H9 (cell line): ENCODE results near the gene HNF1A. TPM values are rescaled to one million over a fixed set of nuclear protein-coding genes. Genes with fewer than 3 reads are reported as not detected.

Experiments
- DNase-seq: peaks from one replicate; pipeline ENCODE4 v3.0.0-alpha.2; 2017
- H2AFZ ChIP-seq: one replicate; pipeline ENCODE4 v1.6.1; 2013; ENCODE audit warnings: mild to moderate bottlenecking, low read length, control low read depth, moderate library complexity
- H2AK5ac ChIP-seq: 2 replicates; pipeline ENCODE4 v1.6.1; 2013; ENCODE audit warnings: low read length, control low read depth, mixed read lengths; ENCODE audit not compliant: insufficient read length
- H2BK120ac ChIP-seq: one replicate; pipeline ENCODE4 v1.6.1; 2013; ENCODE audit warnings: low read depth, mild to moderate bottlenecking, low read length, control low read depth, inconsistent platforms; ENCODE audit not compliant: poor library complexity, severe bottlenecking
- H2BK12ac ChIP-seq: 2 replicates; pipeline ENCODE4 v1.6.1; 2013; ENCODE audit warnings: low read length, control low read depth, mixed read lengths, low read depth; ENCODE audit not compliant: insufficient read length
- H2BK15ac ChIP-seq: 2 replicates; pipeline ENCODE4 v1.6.1; 2013; ENCODE audit warnings: low read depth, low read length, control low read depth
- H2BK20ac ChIP-seq: one replicate; pipeline ENCODE4 v1.6.1; 2013; ENCODE audit warnings: low read depth, mild to moderate bottlenecking, low read length, control low read depth, inconsistent platforms; ENCODE audit not compliant: poor library complexity, severe bottlenecking
- H2BK5ac ChIP-seq: 2 replicates; pipeline ENCODE4 v1.6.1; 2013; ENCODE audit warnings: low read length, control low read depth, mixed read lengths; ENCODE audit not compliant: insufficient read length
- H3K14ac ChIP-seq: 2 replicates; pipeline ENCODE4 v1.6.1; 2013; ENCODE audit warnings: low read length, control low read depth; ENCODE audit not compliant: insufficient read depth
- H3K18ac ChIP-seq: 2 replicates; pipeline ENCODE4 v1.6.1; 2013; ENCODE audit warnings: low read depth, mild to moderate bottlenecking, mixed read lengths, low read length, control low read depth; ENCODE audit not compliant: insufficient read length
- H3K23ac ChIP-seq: 2 replicates; pipeline ENCODE4 v1.6.1; 2013; ENCODE audit warnings: low read length, control low read depth, mixed read lengths, low read depth; ENCODE audit not compliant: insufficient read length
- H3K23me2 ChIP-seq: 2 replicates; pipeline ENCODE4 v1.6.1; 2013; ENCODE audit warnings: low read depth, mild to moderate bottlenecking, mixed read lengths, low read length, control low read depth; ENCODE audit not compliant: insufficient read length, poor library complexity, severe bottlenecking
- H3K27ac ChIP-seq: 2 replicates; pipeline ENCODE4 v1.5.1; 2013; ENCODE audit warnings: low read length, control low read depth, mixed read lengths, low read depth; ENCODE audit not compliant: insufficient read length
- H3K27me3 ChIP-seq: 2 replicates; pipeline ENCODE4 v1.6.1; 2013; ENCODE audit warnings: low read length, control low read depth, inconsistent platforms; ENCODE audit not compliant: insufficient read depth
- H3K4ac ChIP-seq: 2 replicates; pipeline ENCODE4 v1.6.1; 2013; ENCODE audit warnings: low read depth, mild to moderate bottlenecking, control low read depth, inconsistent platforms, low read length, moderate library complexity
- H3K4me1 ChIP-seq: 2 replicates; pipeline ENCODE4 v1.6.1; 2013; ENCODE audit warnings: low read length, control low read depth, inconsistent platforms; ENCODE audit not compliant: insufficient read depth
- H3K4me2 ChIP-seq: 2 replicates; pipeline ENCODE4 v1.6.1; 2013; ENCODE audit warnings: low read length, control low read depth, mixed read lengths; ENCODE audit not compliant: insufficient read length, insufficient read depth
- H3K56ac ChIP-seq: 2 replicates; pipeline ENCODE4 v1.6.1; 2013; ENCODE audit warnings: low read depth, mild to moderate bottlenecking, mixed read lengths, low read length, control low read depth; ENCODE audit not compliant: insufficient read length
- H3K79me1 ChIP-seq: 2 replicates; pipeline ENCODE4 v1.6.1; 2013; ENCODE audit warnings: low read depth, mild to moderate bottlenecking, moderate library complexity, low read length, control low read depth, inconsistent platforms; ENCODE audit not compliant: insufficient read depth, poor library complexity, severe bottlenecking
- H3K79me2 ChIP-seq: 2 replicates; pipeline ENCODE4 v1.6.1; 2013; ENCODE audit warnings: low read length, control low read depth, inconsistent platforms; ENCODE audit not compliant: insufficient read depth
- H3K9ac ChIP-seq: 2 replicates; pipeline ENCODE4 v1.6.1; 2013; ENCODE audit warnings: low read length, control low read depth, mixed read lengths; ENCODE audit not compliant: insufficient read length; ENCODE audit errors: extremely low read depth
- H3K9me3 ChIP-seq: one replicate; pipeline ENCODE4 v1.6.1; 2013; ENCODE audit warnings: low read depth, low read length, inconsistent platforms; ENCODE audit not compliant: control insufficient read depth
- H3T11ph ChIP-seq: one replicate; pipeline ENCODE4 v1.6.1; 2013; ENCODE audit warnings: mild to moderate bottlenecking, low read length, control low read depth, inconsistent platforms
- H4K20me1 ChIP-seq: one replicate; pipeline ENCODE4 v1.6.1; 2013; ENCODE audit not compliant: control insufficient read depth, insufficient read length, insufficient read depth
- H4K5ac ChIP-seq: 2 replicates; pipeline ENCODE4 v1.6.1; 2013; ENCODE audit warnings: low read depth, mild to moderate bottlenecking, mixed read lengths, low read length, control low read depth; ENCODE audit not compliant: insufficient read length
- H4K8ac ChIP-seq: replicated peaks from 2 replicates; pipeline ENCODE4 v1.6.1; 2013; ENCODE audit warnings: low read length, control low read depth, mixed read lengths, low read depth; ENCODE audit not compliant: insufficient read length
- H4K91ac ChIP-seq: 2 replicates; pipeline ENCODE4 v1.6.1; 2013; ENCODE audit warnings: low read depth, mild to moderate bottlenecking, moderate library complexity, mixed read lengths, low read length, control low read depth; ENCODE audit not compliant: insufficient read length
- H3K27ac Mint-ChIP-seq, 3 experiments: 2 replicates in 2 of 3; 3 replicates in 1 of 3; pipeline ENCODE4 v1.8.0; 2020 to 2021; ENCODE audit warnings: mixed read lengths in 3 of 3, mild to moderate bottlenecking in 1 of 3, moderate library complexity in 1 of 3
- H3K27me3 Mint-ChIP-seq: 2 replicates; pipeline ENCODE4 v1.8.0; 2021; ENCODE audit warnings: low read depth, mild to moderate bottlenecking, moderate library complexity, mixed read lengths
- H3K36me3 Mint-ChIP-seq, 3 experiments: 2 replicates in 2 of 3; 3 replicates in 1 of 3; pipeline ENCODE4 v1.8.0; 2020 to 2021; ENCODE audit warnings: low read depth in 3 of 3, mixed read lengths in 3 of 3; ENCODE audit not compliant: insufficient read depth in 1 of 3
- H3K4me1 Mint-ChIP-seq, 2 experiments: 2 replicates each; pipeline ENCODE4 v1.8.0; 2020; ENCODE audit warnings: mixed read lengths in 2 of 2
- H3K4me3 Mint-ChIP-seq, 2 experiments: 2 replicates in 1 of 2; 3 replicates in 1 of 2; pipeline ENCODE4 v1.8.0; 2020 to 2021; ENCODE audit warnings: mild to moderate bottlenecking in 2 of 2, mixed read lengths in 2 of 2, moderate library complexity in 1 of 2
- H3K9me3 Mint-ChIP-seq, 2 experiments: 2 replicates in 1 of 2; 3 replicates in 1 of 2; pipeline ENCODE4 v1.8.0; 2020; ENCODE audit warnings: mild to moderate bottlenecking in 2 of 2, mixed read lengths in 2 of 2, moderate library complexity in 1 of 2
- CTCF ChIP-seq: fragments of 200-600 bp; sonication (generic); conservative IDR thresholded peaks from 3 replicates; pipeline ENCODE4 v1.8.0; 2021; ENCODE audit warnings: antibody characterized with exemption, mild to moderate bottlenecking
- WGBS: extraction: QIAGEN DNeasy Blood & Tissue Kit; methylation state at CpG from one replicate; pipeline ENCODE4 v1.1.7; 2013; ENCODE audit warnings: missing lambda C conversion rate, low lambda C conversion rate, mixed read lengths; ENCODE audit not compliant: insufficient read length; ENCODE audit errors: extremely low coverage; 5-methylcytosine and 5-hydroxymethylcytosine counted together
- total RNA-seq: library from RNA; stranded (reverse); gene quantifications from 2 replicates; pipeline ENCODE4 v1.2.1, GENCODE V29; 2021

The HNF1A gene
- total RNA-seq, 1 experiment from 2014 or later, result not detected

GRCh38 chr12:121026274-121027045 is 48.1 kb downstream of the HNF1A start:
- Histone ChIP-seq H3K23me2 (no peaks in the 10 kb centered on the region), H3T11ph (no peak overlapping the region), H3K27me3 (no peaks in the 10 kb centered on the region), H4K20me1 (no peaks in the 10 kb centered on the region), H2BK20ac (no peak overlapping the region), H3K27ac (no peak overlapping the region), H3K4me1 (peaks cover 4% of the 10 kb centered on the region; the same call in 1 of the 2 replicates), H3K9ac (no peak overlapping the region), H2BK5ac (no peak overlapping the region), H3K14ac (no peak overlapping the region), H3K9me3 (no peaks in the 10 kb centered on the region), H4K8ac (no peak overlapping the region), H4K91ac (no peak overlapping the region), H3K4me2 (no peak overlapping the region), H3K56ac (no peak overlapping the region), H3K4ac (no peak overlapping the region), H2BK15ac (no peak overlapping the region), H3K79me1 (no peaks in the 10 kb centered on the region), H4K5ac (no peak overlapping the region), H2BK120ac (no peak overlapping the region), H3K18ac (no peak overlapping the region), H3K23ac (no peak overlapping the region), H3K79me2 (no peaks in the 10 kb centered on the region), H2AK5ac (no peak overlapping the region), H2AFZ (no peak overlapping the region), H2BK12ac (no peak overlapping the region)
- TF ChIP-seq CTCF, result peak; percentile 47
- WGBS, result no CpG with 5 or more reads among the region's 10 CpGs
- Mint-ChIP-seq H3K4me3 (no peak overlapping the region), H3K36me3 (no peaks in the 10 kb centered on the region; a peak in 1 of 7 replicates), H3K27ac (no peak overlapping the region), H3K27me3 (no peaks in the 10 kb centered on the region; the same call in 1 of the 2 replicates), H3K9me3 (no peaks in the 10 kb centered on the region; a peak in 2 of 5 replicates), H3K4me1 (peaks cover 8 to 9% of the 10 kb centered on the region in 2 experiments)
- DNase-seq, result no peak
